ENCODE results near the gene REPIN1. TPM values are rescaled to one million over a fixed set of nuclear protein-coding genes. Genes with fewer than 3 reads are reported as not detected.

REPIN1 gene
- polyA plus RNA-seq, 4 donors: 91.2 to 119 (median 93.3) TPM

DNA sequence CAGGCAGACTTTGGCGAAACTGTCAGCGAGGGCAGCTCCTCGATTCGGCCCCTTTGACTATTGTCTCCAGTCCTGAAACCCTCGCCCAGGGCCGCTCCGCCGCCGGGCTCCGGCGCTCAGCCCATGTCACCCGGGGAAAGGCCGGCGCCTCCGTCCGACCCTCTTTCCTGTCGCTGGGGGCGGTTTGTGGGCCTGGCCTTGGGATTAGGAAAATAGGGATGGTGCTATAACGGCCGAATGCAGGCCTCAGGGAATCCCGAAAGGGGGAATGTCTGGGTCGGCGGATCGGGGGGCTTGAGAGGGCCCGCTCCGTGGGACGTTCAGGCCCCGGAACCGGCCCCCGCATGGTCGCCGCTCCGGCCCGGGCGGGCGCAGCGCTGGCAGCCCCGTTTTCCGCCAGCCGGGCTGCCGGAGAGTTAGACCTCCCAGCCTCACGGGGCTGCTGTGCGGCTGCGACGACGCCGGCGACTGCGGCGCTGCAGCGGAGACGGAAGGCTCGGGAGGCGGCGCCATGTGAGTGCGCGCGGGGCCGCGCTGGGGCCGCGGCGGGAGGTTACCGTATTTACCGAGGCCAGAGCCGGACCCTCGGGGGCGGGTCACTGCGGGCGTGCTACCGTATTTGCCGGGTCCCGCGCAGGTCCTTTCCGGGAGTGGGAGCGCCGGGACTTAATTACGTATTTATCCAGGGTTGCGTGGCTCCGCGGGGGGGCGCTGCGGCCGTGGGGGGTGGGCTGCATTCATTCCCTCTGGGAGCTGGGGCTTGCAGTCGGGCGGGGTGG, 36.4 kb downstream of the REPIN1 start:
- peak; percentile 75 to 78 (median 77) for DNase-seq (ENCODE audit: low read depth in 4 of 4, low spot score in 3 of 4)

DNA sequence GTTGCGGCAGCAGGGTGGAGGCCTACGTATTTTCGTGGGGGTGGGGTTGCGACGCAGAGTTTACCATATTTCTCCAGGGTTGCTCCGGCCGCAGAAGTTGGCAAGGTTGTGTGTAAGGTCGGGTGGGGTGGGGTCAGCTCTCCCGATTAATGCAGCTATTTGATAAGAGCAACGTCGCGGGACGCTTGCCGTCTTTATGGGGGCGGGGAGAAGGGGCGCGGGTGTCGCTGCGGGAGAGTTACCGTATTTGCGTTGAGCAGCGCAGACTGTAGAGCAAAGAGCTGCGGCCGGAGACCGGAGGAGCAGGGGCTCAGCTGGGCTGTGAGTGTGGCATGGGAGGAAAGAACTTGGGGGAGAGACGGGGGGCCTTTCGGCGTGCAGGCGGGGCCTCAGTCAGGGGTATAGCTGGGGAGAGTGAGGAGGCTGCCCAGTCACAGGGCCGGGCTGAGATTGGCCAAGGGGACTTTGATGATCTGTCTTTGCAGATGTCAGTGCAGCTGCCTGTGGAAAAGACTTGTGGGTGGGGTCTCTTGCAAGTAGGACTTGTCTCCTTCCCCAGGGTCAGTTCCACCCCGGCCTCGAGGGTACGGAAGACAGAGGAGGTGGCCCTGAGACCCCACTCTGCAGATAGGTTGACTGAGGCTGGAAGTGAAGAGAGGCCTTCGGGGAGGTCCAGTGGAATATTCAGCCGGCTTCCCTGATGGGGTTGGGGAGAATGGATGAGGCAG, 37.1 kb downstream of the REPIN1 start:
- no peak for DNase-seq (ENCODE audit: low read depth in 4 of 4, low spot score in 3 of 4)

DNA sequence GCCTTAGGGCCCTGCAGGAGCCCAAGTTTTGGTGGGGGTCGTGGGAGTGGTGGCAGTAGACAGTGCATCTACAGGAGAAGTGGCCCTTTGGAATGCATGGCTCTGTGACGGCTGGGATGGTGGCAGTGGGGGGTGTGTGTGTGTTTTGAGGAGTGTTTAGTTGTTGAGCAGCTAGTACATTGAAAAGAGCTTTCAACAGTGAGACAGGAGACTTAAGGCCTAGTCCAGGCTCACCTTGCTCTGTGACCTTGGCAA, 37.6 kb downstream of the REPIN1 start:
- no peak for DNase-seq (ENCODE audit: low read depth in 4 of 4, low spot score in 3 of 4)

DNA sequence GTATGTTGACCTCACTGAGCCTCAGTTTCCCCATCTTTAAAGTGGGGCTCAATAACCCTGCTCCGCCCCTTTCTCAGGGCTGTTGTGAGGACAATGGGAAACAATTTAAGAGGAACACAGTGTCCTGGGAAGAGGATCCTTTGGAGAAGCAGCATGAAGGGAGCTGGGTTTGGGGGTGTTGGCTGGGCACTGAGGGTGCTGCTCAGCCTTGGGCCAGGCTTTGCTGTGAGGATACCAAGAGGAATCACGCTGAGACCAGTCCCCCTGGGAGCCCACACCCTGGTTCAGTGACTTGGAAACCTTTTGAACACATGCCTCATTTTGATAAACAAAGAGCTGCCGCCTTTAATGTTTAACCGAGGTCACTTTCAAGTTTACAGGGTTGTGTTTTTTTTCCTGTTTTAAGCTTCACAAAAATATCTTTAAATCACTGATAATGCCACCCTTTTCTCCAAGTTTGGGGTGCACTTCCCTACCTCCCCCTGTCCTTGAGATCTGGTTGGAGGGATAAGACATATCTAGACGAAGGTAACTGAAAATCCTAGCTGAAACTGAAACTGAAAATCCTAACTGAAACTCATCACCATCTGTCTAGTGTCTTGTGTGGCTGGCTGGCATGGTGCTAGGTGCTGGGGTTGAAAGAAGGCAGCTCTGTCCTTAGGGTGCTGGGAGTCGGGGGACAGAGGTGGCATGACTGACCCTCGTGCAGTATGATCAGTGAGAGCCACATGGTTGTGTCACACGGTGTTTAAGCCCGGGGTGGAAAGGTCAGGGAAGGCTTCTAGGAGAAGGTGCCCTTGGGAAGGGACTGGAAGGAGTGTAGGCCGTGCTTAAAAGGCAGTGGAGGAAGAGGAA, 38.2 kb downstream of the REPIN1 start:
- DNase-seq (ENCODE audit: low read depth in 4 of 4, low spot score in 3 of 4): peak in 1 of 4 donors; percentile 46

DNA sequence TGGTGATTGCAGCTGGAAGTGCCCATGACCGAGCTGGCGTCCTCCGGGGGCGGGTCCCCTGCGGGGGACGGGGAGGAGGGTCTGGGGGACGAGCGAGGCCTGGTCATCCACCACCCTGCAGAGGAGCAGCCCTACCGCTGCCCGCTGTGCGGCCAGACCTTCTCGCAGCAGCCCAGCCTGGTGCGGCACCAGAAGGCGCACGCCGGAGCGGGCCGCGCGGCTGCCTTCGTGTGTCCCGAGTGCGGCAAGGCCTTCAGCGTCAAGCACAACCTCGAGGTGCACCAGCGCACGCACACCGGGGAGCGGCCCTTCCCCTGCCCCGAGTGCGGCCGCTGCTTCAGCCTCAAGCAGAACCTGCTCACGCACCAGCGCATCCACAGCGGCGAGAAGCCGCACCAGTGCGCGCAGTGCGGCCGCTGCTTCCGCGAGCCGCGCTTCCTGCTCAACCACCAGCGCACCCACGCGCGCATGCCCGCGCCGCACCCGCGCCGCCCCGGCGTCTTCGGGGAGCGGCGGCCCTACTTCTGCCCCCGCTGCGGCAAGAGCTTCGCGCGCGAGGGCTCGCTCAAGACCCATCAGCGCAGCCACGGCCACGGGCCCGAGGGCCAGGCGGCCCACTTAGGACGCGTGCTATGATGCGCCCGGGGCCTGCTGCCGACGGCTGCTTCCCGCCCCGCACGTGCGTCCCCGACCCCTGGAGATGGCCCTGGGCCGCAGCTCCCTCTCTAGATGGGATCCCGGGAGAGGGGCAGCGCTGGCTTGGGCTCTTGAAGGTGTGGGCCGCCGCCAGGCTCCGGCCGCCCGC, 39.2 kb downstream of the REPIN1 start:
- no peak for DNase-seq (ENCODE audit: low read depth in 4 of 4, low spot score in 3 of 4)

DNA sequence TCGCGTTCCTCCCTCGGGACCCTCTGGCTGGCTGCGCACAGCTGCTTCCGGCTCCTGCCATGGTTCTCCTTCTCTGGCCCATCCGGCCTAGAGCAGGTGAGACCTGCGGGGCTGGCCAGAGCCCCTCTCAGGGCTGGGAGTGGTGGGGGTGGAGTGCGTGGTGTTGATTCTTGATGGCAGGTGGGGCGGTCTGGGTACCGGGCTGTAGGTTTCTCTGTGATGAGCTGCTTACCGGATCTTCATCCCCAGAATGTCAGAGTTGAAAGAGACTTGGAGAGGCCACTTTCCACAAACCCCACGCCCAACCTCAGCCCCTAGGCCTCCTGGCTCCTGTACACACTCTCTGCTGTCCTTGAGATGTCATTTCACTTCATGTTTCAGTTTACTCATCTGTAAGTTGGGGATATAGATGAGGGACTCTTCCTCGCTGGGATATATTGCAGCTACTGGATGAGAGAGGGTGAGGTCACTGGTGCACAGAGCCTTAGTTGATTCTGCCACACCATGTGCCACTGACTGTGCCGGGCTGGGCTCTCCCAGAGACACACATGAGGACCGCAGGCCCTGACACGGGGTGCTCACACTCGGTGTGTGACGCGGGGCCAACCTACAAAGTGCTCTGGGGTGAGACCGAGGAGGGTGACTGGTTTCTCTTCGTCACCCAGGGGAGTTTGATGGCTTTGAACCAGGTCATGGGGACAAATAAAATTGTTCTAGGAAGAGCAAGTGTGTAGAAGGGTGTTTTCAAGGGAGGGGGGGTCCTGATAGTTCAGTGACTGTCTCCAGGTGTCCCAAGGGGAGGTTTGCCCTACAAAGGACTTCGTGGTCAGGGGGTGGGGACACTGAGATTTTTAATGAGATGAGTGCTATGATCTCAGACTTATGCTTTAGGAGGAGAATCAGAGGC, 40.0 kb downstream of the REPIN1 start:
- no peak for DNase-seq (ENCODE audit: low read depth in 4 of 4, low spot score in 3 of 4)

DNA sequence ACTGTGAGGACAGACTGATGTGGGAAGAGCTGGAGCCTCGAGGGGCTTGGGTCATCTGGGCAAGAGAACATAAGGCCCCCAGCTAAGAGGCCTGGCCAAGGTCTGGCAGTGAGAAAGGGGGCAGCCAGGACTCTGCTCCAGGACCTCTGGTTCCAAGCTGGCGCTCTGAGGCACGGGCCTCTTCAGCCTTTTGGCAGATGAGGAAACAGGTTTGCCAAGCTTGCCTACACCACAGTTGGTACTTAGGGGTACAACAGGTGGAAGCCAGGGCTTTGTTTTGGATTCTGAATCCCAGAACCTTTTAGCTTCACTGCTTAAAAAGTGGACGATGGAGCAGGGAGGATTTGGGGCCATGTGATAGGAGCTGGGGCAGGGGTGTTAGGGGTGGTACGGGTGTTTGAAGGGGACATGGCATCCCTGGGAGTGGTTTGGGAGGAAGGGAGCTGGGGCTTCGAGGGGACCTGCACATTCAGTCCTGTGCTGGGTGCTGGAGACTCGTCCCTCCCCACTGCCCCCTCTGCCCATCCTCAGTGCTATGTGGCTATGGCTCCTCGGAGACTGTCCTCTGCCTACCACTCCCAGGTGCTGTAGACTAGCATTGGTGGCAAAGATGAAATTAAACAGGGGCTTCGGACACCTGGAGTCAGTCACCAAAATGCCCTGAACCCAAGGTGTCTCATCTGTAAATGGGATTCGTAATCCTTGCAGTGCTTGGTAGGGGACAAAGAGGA, 40.8 kb downstream of the REPIN1 start:
- DNase-seq (ENCODE audit: low read depth in 4 of 4, low spot score in 3 of 4): no peak

DNA sequence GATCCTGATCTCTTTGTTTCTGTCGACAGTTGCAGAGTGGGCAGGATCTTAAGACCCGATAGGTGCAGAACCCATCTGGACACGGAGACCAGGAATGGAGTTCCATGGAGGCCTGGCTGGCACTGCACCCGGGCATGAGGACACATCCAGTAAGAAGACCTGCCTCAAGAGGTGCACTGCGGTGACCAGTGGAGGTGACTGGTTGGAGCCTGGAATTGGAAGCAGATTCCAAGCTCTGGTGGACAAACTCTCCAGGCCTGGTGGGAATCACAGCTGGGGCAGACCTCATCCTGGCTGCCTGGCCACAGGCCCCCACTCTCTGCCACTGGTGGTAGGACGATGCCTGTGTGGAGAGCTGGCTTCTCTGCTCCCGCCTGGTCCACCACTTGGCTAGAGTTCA, 41.5 kb downstream of the REPIN1 start:
- no peak for DNase-seq (ENCODE audit: low read depth in 4 of 4, low spot score in 3 of 4)

DNA sequence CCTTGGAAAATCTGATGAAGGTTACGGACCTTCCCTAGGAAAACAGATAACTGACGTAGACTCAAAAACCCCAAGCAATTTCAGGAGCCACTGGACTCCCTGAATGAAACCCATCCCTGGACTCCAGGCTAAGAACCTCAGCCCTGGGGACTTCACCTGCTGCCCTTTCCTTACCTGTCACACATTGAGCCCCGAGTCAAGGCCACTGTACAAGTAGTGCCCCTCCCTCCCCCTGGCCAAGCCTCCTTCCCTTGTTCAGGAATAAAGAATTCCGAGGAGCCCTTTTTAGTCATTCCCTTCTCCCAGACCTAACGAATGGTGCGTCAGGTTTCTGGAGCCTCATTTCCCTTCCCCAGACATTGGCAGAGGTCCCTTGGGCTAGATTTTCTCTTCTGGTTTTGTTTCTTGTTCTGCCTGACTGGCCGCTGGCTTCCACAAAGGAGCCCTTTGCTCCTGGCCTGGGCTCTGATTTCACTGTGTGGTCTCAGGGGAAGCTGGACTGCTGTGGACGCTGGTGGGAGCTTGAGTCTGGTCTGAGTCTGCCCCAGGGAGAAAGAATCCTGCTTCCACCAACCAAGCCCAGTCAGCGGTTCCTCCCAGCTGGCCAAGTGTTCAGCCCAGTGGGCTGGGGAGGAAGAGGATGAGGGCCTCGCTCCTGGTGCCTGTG, 42.2 kb downstream of the REPIN1 start:
- DNase-seq (ENCODE audit: low read depth in 4 of 4, low spot score in 3 of 4): no peak

DNA sequence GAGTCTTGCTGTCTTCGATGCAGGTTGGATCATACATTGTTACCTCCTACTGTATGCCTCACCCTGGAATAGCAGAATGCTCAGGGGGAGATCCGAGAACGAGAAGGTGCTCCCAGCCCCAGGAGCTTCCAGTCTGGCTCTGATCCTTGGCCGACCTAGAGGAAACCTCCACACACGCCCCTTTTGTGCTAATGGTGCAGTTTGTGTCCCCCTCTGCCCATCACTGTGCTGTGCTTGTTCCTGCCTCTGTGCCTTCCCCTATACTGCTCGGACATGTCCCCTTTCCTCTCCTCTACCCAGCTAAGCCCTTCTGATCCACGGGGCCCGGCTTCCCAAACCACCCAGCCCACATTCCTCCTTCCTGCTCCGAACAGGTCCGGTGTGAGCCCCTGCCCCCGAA, 43.0 kb downstream of the REPIN1 start:
- DNase-seq (ENCODE audit: low read depth in 4 of 4, low spot score in 3 of 4): no peak

DNA sequence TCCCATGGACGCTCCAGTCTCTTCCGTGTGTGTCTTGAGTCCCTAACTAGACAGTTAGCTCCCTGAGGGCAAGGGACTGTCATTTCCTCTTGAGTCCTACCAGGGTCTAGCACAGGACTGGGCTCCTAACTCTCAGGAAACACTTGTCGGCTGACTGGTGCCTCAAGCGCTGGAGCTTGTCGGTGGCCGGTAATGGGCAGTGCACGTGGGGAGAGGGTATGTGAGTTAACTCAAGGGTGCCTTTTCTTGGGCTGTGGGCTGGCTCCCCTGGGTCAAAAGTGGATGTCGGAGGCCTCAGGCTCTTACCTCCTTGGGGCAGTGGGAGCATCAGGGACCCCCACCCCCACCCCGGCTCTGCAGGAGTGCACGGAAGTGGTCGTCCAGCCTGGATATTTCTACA, 43.4 kb downstream of the REPIN1 start:
- DNase-seq (ENCODE audit: low read depth in 4 of 4, low spot score in 3 of 4): no peak

DNA sequence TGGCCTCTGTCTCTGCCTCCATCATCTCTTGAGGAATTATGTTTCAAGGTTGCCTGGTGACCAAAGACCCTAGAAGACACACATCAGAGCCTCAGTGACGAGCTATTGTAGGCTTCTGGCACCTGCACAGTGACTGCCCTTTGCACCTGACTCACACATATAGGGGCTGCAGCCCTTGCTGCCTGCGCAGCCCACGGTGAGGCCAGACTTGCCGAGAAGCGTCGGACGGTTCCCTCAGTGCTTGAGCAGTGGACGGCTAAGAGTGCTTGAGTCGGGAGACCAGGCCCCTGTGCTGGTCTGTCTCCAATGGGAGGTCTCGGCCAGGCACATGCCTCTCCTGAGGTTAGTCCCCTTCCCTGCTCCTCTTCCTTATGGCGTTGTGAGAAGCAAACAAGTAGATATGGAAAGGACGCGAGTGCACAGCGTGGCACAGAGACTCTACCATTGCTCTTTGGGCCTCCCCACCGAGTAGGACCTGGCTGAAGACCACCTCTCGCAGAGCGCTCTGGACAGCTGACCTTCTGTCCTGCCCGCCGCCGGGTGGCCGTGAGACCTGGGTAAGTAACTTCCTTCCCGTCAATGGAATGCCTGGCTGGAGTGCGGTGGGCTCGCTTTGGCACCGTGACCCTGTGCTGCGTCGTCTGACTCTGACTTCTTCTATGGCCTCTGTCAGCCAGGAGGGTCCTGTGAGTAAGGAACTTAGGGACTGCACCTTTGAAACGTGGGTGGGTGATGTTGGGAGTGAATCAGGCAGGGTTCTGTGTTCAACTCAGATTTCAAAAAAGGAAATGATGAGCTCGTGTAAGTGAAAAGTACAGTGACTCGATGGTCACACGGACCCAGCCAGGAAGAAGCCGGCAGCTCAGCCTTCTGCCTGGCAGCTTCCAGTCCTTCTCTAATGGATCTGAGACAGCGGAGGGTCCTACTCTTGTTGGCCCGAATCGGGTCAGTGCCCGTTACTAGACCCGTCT, 44.2 kb downstream of the REPIN1 start:
- no peak for DNase-seq (ENCODE audit: low read depth in 4 of 4, low spot score in 3 of 4)

DNA sequence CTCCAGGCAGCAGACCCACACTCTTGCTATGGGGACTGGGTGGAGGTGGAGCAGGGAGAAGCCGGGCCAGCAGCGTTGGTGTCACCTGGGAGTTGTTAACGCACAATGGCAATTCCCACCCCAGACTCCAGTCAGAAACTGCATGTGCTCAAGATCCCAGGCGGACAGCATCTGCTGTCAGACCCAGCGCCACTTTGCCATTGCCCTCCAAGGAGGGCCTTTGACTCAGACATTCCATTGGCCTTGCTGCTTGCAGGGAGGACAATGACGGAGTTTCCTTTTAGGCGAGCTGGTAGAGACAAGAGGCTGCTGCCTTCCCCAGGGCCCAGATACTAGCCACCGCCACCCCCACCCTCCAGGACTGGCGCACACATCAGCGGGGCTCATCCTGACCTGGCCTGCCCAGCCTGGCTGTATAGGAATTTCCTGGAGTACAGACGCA, 45.0 kb downstream of the REPIN1 start:
- no peak for DNase-seq (ENCODE audit: low read depth in 4 of 4, low spot score in 3 of 4)

DNA sequence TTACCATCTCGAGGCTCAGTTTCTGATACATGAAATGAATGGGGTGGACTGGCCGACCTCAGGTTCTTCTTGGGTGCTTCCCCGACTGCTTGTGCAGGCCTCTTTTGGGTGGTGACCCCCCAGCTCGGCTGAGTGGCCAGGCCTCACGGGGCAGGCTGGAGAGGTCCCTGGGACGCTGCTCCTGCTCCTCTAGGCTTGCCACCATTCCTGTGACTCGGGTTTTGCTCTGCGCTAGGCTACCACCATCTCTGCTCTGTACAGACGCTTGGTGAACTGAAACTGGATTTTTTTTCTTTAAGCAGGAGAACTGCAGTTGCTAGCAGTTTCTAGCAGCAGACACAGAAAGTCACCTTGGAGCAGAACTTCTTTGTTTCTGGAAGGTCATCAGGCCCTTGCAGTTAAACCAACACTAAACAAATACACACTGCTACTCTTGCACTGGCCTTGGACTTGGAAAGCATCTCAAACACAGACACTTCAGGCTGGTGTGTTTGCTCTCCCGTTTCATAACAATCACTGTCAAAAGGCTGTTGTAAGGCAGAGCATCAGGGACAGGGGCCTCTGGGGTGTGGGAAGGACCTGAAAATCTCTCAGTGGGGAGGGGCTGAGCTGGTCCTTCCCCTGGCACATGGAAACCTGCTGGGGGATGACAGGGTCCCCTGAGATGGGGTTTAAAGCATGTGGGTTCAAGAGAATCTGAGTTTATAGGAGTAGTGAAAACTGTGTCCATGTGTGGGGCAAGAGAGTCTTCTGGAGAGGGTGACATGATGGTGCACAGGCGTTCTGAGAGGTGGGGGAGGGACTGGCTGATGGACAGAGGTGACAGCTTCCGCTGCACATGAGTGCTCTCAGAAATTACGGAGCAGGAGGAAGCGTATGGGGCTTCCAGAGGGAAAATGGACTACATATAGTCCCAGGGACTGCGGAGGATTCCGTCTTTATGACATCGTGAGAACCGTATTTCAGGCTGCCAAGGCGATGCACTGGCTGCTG, 46.8 kb downstream of the REPIN1 start:
- DNase-seq (ENCODE audit: low read depth in 4 of 4, low spot score in 3 of 4): no peak

DNA sequence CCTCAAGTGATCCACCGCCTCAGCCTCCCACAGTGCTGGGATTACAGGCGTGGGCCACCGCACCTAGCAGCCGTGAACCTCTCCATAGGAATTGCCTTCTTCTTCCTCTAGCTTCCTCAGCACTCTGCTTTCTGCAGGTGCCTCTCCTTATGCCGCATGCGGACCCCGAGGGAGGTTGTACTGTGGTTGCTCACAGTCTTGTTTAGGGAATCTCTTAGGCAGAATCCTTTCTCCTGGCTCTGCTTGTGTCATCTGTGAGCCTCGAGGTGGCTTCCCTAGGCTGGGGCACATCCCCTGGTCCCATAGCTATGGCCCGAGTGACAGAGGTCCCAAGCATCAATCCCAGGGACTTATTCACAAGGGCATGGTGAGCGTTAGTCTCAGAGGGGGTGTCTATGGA, 48.6 kb downstream of the REPIN1 start:
- DNase-seq (ENCODE audit: low read depth in 4 of 4, low spot score in 3 of 4): no peak

DNA sequence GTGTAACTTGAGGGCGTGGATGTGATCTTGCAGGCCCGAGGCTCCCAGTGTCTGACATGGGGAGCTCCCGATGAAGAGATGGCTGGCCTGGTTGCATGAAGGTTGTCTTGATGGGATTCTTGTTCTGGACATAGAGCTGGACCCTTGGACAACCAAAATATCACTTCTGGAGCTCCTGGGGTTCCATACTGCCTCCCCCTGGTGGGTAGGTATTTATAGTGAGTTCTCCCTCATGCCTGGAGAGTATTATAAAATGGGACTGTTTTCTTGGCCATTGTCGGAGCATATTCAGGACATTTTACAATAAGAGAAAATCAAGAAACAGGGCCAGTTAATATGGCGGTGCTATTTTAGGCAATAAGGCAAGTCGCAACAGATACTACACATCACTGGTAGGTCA, 49.2 kb downstream of the REPIN1 start:
- DNase-seq (ENCODE audit: low read depth in 4 of 4, low spot score in 3 of 4): no peak

Measured in right renal pelvis (tissue), 4 donors.